ENCODE measurements around the gene DNAJB1.

DNAJB1 gene

DNA sequence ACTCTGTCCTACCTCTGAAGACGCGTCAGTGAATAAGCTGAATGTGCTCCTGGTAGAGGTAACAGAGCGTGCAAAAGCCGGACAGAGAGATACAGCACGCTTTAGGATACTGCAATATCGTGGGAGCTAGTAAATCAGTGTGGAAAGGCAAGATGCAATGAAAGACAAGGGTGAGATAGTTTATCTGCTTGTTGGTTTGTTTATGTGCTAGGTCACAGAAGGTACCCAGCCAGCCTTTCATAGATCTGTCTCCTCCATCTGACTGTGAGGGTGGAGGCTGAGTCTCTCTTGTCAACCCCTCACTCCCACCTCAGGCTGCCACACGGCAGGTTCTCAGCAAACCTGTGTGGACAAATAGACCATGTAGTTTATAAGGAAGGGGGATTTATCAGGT lies 21.4 kb downstream of the DNAJB1 start:
- DNase-seq: no peak

DNA sequence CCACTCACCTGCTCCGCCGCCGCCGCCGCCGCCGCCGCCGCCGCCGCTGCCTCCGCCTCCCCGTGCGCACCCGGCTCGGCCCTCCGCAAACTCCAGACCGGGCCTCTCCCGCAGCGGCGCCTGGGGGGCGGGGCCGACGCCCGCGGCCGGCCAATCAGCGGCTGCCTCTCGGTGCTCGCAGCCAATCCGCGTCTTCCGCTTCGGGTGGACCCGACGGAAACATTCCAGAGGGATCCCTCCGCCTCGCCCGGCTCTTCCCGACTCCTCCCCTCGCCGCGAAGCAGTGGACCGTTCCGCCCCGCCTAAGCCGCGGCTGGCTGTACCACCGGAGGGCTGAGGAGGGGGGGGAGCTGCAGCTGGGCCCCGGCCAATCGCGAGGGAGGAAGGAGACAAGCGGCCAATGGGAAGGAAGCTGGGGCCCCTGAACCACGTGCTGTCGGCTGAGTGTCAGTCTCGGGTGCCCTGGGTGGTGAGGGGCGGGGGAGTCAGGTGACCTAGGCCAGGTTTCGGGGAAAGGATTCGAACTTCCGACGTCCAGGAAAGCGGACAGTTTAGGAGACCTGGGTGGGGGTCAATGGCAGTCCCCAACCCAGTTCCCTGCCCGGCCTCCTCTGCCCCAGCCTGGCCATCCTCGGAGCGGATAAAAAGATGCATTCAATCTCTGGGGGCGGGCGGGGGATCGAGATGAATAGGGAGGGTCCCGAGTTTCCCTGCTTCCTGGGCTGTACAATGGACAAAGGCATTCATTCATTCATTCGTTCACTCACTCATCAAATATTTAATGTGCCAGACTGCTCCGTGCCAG lies 22.0 kb downstream of the DNAJB1 start, which contains the start of gene GIPC1:
Gene GIPC1 (minus strand): TSS at position 99 of the 805 bp plus-strand sequence. CDS start 13,151 bp downstream, outside the sequence.
- DNase-seq: peak; percentile 88 to 99 (median 97)

GRCh38 chr19:14495672-14496028 lies 22.5 kb downstream of the DNAJB1 start:
- DNase-seq: no peak

DNA sequence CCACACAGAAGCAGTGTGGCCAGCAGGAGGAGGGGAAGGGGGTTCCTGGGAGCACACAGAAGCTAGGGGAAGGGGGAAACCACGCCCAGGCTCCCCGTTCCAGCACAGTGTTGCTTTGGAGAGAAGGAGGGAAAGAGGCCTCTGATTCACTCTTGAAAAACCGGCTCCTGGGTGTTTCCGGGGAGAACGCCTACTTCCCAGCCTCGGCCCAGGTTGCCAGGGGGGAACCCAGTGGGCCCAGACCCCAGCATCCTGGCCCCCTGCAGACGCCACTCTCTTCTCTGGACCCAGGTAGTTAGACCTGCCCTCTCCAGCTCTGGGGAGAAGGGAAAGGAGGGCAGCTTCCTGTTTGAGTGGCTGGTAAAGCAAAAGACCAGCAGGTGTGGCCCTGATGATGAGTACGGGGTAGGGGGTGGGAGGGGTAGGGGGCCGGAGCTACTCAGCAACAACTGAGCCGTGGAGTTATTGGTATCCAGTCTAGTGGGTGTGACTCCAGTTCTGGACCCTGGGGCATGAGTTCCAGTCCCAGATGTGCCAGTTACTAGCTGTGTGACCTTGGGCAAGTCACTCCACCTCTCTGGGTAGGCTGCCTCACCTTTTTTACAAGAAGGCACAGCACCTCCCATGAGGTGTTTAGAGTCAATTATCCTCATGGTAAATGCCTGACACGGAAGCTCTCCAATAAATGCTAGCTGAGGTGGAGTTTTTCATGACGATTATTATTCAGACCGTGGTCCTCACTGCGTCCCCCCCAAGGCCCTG lies 23.1 kb downstream of the DNAJB1 start:
- DNase-seq: peak in 1 of 51 donors; percentile 11

GRCh38 chr19:14494411-14494810 lies 23.8 kb downstream of the DNAJB1 start:
- DNase-seq: no peak

DNA sequence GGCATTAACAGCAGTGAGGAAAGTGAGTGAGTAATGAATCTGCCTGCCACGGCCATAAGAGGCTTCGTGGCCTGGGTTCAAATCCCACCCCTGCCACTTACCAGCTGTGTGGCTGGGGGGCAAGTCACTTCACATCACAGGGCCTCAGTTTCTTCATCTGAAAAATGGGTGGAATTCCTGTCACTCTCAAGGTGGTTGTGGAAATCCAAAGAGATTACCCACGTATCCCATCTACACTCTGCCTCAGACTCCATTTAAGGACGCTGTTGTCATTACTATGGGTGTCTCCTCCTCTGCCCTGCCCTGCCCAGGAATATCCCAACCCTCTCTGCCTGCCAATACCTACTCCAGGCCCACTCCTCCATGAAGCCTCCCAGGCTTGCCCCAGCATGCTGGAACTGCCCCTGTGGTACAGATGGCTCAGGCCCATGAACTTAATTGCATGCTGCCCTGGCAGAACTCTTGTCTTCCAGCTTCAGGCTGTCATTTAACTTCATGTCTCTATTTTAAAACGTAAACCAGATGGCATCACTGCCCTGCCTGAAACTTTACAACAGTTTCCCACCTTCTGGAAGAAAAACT lies 25.4 kb downstream of the DNAJB1 start:
- DNase-seq: no peak

- no peak for DNase-seq
Observed at GRCh38 chr19:14487370-14488125, 30.6 kb downstream of the DNAJB1 start.

DNA sequence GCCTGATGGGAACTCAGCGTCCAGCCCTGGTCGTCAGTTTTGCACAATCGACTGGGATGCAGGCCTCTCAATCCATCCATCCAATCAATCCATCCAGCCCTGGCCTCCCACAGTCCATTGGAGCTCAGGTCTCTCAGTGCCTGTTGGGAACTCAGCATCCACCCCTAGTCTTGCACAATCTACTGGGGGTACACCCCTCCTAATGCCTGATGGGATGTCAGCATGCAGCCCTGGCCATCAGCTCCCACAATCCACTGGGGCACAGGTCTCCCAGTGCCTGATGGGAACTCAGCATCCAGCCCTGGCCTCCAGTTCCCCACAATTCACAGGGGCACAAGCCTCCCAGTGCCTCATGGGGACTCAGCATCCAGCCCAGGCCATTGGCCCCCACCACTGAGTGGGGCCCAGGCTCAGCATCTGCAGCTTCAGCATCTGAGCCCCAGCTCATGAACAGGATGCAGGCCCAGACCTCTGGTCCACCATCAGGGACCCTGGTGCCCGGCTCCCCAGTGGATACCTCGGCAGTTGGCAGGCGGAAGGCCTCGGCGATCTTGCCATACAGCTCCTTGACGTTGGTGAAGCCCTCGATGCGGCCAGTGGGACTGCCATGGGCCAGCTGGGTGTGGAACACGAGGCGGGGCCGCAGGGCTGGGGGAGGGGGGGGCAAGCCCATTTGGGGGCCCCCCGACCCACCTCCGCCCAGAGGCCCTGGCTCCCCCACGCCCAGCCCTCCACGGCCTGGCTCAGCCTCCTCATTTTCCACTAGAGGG lies 35.8 kb downstream of the DNAJB1 start:
- DNase-seq: no peak

DNA sequence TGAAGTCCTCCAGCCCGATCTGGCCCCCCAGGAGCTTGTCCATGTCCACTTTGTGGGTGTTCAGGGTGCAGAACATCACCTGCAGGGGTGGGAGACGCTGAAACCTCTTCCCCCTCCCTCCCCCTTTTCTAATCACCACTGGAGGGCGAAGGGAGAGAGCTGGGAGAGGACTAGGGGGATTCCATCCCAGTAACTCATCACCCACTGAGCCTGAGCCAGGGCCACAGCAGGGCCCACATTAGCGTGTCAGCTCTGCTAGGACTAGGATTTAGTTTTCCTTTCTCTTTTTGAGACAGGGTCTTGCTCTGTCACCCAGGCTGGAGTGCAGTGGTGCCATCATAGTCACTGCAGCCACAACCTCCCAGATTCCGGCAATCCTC lies 37.5 kb downstream of the DNAJB1 start:
- DNase-seq: no peak

- peak in 6 of 51 donors; percentile 5 to 37 (median 20) for DNase-seq
Observed at GRCh38 chr19:14479975-14480699, 38.1 kb downstream of the DNAJB1 start.

DNA sequence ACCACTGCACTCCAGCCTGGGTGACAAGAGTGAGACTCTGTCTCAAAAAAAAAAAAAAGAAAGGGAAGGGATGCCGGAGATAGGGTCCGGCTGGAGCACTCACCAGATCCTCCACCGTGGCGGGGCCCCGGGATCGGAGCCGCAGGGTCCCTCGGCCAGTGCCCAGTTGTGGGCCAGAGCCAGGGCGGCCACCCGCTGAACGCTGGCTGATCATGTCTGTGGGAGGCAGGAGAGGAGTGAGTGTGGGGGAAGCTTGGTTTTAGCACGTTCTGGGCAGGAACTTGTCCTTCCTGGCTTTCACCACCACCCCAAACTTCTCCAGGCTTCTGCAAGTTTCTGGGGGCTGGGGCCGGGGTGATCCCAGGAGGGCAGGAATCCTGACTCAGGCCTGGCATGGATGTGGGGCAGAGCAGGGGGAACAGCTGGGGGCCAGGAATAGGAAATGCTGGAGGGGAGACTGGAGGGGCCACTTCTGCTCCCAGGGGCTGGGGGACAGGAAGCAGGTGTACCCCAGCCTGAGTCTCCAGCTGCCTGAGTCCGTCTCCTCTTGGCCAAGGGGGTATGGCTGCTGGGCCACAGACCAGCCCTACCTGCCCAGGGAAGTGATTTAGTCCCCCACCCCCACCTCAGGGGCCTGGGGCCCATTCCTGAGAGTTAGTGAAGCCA lies 38.8 kb downstream of the DNAJB1 start:
- no peak for DNase-seq

DNA sequence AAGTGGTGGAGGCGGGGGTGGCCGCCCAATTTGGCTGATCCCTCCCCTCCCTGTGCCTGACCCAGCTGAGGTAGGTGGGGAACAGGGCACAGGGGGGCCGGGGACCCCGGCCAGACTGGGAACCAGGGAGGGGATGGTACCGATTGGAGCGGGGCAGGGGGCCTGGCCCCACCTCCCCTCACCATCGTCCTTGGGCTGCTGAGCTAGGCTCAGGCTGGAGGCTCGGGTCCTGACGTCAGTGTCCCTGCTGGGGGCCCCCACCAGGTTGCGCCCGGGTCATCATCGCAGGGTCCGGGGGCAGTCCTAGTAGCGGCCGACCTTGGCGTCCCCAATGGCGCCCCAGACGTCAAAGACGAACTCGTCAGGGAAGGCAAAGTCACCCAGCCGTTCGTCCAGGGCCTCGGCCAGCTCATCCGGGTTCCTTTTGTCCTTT lies 40.1 kb downstream of the DNAJB1 start:
- no peak for DNase-seq

DNA sequence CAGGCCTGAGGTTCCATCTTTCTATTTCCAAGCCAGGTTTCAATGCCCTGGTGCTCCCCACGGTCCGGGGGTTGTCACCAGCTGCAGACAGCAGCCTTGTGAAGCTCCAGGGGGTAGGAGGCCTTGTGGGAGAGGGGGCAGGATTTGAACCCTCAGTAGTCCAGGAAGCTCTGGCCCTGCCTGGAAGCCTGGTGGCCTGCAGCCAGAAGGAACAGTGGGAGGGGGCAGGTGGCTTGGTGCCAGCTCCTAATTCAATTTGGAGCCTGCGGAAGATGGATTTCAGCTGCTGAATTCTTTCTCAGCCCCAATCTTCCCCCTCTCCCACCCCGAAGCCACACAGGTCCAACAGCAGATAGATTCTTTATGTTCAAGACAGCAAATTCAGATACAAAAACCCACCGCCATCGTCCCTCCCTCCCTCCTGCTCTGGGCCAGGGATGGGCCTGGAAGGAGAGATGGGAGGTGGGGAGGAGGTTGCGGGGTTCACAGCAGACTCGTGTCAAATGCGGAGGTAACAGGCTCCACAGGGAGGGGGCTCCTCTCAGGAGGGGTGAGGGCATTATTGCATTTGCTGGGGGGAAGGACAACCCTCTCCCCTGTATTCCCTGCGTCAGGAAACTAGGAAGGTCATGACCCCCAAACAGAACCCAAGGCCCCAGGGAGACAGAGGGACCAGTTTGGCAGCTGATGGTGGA lies 40.6 kb downstream of the DNAJB1 start:
- no peak for DNase-seq

DNA sequence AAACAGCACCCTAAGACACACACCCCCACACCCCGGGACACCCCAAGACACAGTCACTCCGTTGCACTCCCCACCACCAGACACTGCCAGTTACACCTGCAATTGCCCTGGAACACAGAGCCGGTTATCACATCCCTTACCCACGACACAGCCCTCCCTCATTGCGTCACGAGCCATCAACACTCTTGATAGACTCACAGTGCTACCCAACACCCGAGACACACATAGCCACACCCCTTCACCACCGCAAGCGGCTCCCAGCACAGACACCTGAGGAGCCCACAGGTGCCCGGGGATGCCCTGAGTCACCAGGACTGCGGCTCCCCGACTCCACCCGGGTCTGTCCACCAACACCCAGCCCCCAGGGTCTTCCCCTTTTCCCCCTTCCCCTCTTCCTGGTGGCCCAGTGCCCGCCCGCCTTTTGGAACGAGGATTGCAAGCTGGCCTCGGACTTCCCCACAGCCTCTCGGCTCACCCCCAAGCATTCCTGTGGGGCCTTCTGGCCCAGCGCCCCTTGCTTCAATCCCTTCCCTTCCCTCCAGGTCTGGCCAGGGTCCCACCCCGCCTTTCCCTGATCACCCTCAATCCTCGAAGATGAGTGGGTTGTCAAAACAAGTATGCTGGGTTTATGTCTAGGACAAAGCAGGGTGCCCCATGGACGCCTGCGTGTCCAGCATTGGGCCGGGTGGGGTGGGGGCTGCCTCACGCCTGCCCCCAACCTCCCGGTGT lies 41.4 kb downstream of the DNAJB1 start:
- no peak for DNase-seq

DNA sequence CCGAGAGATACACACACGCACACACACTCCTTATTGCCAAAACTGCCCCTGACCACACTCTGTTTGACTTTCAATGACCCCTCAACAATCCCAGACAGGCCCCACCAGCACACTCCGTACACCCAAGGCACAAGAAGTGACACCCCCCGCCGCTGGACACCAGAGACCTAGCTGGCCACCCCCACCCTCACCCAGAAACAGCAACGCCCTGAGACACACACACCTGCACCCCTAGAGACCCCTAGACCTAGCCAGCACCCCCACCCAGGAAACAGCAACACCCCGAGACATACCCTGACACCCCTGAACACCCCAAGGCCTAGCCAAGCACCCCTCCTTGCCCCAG lies 41.9 kb downstream of the DNAJB1 start:
- no peak for DNase-seq

DNA sequence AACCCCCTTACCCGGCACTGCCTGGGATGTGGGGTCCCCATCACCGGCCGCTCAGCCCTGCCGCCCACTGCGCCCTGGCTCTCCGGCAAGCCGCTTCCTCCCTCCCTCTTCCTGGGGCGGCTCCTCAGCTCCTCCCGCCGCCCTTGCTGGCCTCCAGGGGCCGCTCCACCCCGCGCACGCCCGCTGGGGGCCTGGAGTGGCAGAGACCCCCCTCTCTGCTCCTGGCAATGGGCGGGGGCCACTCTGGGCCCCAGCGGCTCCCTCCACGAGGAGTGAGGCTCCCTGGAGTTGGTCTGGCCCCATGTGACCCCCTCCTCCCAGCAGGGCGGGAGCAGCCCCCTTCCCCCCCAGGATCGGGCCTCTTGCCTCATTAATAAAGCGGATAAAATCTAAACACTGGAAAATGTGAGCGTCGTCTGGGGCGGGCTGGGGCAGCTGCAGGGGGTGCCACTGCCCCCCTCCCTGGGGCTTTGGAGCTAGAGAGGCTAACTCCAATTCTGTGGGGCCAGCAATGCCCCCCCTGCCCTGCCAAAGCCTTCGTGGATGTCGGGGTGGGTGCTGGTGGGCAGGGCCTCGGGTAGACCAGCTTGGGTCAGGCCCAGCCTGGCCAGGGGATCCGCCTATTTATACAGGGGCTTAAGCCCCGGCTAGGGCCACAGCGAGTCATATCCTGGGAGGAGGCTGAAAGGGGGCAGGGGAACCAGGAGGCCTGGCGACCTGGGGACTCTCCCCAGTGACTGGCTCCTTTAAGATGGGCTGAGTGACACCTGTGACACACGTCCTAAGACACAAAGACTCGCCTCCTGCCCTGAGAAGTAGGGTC lies 42.7 kb downstream of the DNAJB1 start, which contains the start of gene PTGER1:
Gene PTGER1 (minus strand): TSS at position 104 of the 823 bp plus-strand sequence. CDS start 1,034 bp downstream, outside the sequence.
- DNase-seq: peak in 1 of 51 donors; percentile 14

GRCh38 chr19:14474827-14475226 lies 43.4 kb downstream of the DNAJB1 start:
- DNase-seq: no peak
